Measurements from ENCODE around the gene FBRSL1. TPM values are rescaled to one million over a fixed set of nuclear protein-coding genes. Genes with fewer than 3 reads are reported as not detected.

The FBRSL1 gene
- total and polyA plus RNA-seq, 2 donors (not counting 3 experiments of a cell fraction or from before 2014, with no cell fraction given), result 19.3 to 79.8 TPM

DNA sequence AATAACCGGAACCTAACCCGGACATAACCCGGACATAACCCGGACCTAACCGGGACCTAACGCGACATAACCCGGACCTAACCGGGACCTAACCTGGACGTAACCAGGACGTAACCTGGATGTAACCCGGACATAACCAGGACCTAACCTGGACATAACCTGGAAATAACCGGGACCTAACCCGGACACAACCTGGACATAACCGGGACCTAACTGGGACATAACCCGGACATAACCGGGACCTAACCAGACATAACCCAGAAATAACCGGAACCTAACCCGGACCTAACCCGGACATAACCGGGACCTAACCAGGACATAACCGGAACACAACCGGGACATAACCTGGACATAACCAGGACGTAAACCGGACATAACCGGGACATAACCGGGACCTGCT lies 6.7 kb upstream of the FBRSL1 start:
- no peak for DNase-seq (ENCODE audit: low read depth, low spot score)
- H3K9me1 ChIP-seq (replicated peaks; ENCODE audit: control insufficient read depth, extremely low read depth, insufficient read depth, low read length), result no peaks in the 10 kb centered on the region
- H3K9ac ChIP-seq (replicated peaks; ENCODE audit: extremely low read depth, insufficient read depth, low read length), result no peak overlapping the region
- ChIA-PET POLR2A (no interaction called here), CTCF (no interaction called here)
- no peaks in the 10 kb centered on the region for H3K9me3 ChIP-seq (replicated peaks; ENCODE audit: control insufficient read depth, insufficient read depth, low read length)
- no peak overlapping the region for H2AFZ ChIP-seq (ENCODE audit: low read depth, low read length)
- FAIRE-seq, result no peak
- H3K27ac ChIP-seq (ENCODE audit: insufficient read depth, low read depth, low read length), result no peak overlapping the region
- TF ChIP-seq, protein P1, sequence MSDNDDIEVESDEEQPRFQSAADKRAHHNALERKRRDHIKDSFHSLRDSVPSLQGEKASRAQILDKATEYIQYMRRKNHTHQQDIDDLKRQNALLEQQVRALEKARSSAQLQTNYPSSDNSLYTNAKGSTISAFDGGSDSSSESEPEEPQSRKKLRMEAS (IDR thresholded peaks at IDR 0.05; ENCODE audit: insufficient read depth, insufficient read length), result no peak
- TF ChIP-seq JUN (IDR thresholded peaks at IDR 0.05; ENCODE audit: borderline replicate concordance, insufficient read depth, insufficient read length, low read depth) (no peak), EZH2 (IDR thresholded peaks at IDR 0.05; ENCODE audit: borderline replicate concordance, low read depth, low read length, severe bottlenecking) (no peak), POLR2A (IDR thresholded peaks at IDR 0.05; ENCODE audit: low read depth, low read length) (no peak), FOS (IDR thresholded peaks at IDR 0.05; ENCODE audit: borderline replicate concordance, insufficient read depth, low read length) (no peak), POLR2AphosphoS5 (IDR thresholded peaks at IDR 0.05; ENCODE audit: insufficient read depth, low read depth, low read length) (no peak), MYC (IDR thresholded peaks at IDR 0.05; ENCODE audit: low read depth, low read length) (no peak), GATA2 (IDR thresholded peaks at IDR 0.05; ENCODE audit: insufficient read depth, insufficient read length, low read depth, low read length) (no peak)
- TF ChIP-seq, protein P2, sequence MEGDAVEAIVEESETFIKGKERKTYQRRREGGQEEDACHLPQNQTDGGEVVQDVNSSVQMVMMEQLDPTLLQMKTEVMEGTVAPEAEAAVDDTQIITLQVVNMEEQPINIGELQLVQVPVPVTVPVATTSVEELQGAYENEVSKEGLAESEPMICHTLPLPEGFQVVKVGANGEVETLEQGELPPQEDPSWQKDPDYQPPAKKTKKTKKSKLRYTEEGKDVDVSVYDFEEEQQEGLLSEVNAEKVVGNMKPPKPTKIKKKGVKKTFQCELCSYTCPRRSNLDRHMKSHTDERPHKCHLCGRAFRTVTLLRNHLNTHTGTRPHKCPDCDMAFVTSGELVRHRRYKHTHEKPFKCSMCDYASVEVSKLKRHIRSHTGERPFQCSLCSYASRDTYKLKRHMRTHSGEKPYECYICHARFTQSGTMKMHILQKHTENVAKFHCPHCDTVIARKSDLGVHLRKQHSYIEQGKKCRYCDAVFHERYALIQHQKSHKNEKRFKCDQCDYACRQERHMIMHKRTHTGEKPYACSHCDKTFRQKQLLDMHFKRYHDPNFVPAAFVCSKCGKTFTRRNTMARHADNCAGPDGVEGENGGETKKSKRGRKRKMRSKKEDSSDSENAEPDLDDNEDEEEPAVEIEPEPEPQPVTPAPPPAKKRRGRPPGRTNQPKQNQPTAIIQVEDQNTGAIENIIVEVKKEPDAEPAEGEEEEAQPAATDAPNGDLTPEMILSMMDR (IDR thresholded peaks at IDR 0.05; ENCODE audit: extremely low read depth in 1 of 2, insufficient read depth in 1 of 2, low read depth in 1 of 2, low read length in 2 of 2), result no peak
- intact Hi-C loops (cut with micrococcal nuclease) (no loop called here), dilution Hi-C loops (cut with MboI; ENCODE audit: extremely low pct_ligation_motif_present, low sequenced_read_pairs) (no loop called here)
- no peak overlapping the region for H3K4me3 ChIP-seq (replicated peaks in 1 of 3; ENCODE audit: insufficient read depth in 1 of 3, low read depth in 1 of 3, low read length in 3 of 3)
- no peak overlapping the region for H3K4me2 ChIP-seq (ENCODE audit: insufficient read depth, low read length)
- no peaks in the 10 kb centered on the region for H3K4me1 ChIP-seq (ENCODE audit: control insufficient read depth, extremely low read depth, insufficient read depth, low read length)
- no peaks in the 10 kb centered on the region for H3K79me2 ChIP-seq (ENCODE audit: control insufficient read depth, insufficient read depth, low read length)
- no TSS peak for BruUV-seq (replicated peaks)
- no peaks in the 10 kb centered on the region for H3K27me3 ChIP-seq (ENCODE audit: control insufficient read depth in 2 of 2, insufficient read depth in 2 of 2, low read length in 2 of 2)
- H3K36me3 ChIP-seq (ENCODE audit: control insufficient read depth in 2 of 2, extremely low read depth in 1 of 2, insufficient read depth in 2 of 2, low read length in 2 of 2), result no peaks in the 10 kb centered on the region
- H4K20me1 ChIP-seq (replicated peaks; ENCODE audit: control insufficient read depth, extremely low read depth, insufficient read depth, low read length), result no peaks in the 10 kb centered on the region
